NCI-H345 (cell line): ENCODE results near the gene HIVEP3.

Experiments used
- DNase-seq: peaks from one replicate; lab custom pipeline; 2025; lab: John Stamatoyannopoulos, UW

The HIVEP3 gene

GRCh38 chr1:41872074-41872473 is 46.6 kb downstream of the HIVEP3 start:
- DNase-seq: no peak

DNA sequence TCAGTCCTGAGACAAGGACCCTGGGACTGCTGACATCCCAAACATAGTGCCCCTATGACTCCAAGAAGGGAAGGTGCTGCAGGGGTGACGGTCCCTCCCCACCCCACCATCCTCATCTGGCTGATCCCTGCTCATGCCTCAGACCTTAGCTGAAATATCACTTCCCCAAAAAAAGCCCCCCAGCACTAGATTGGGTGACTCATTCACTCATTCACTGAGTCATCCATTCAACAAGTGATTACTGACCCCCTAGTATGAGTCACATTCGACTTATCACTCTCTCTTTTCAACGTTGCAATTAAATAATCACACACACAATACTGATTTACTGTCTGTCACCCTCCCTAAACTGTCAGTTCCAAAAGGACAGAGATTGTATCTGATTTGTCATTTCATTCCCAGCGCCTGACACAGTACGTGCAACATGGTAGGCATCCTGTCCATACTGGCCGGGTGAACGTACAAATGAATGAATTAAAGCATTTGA is 48.6 kb downstream of the HIVEP3 start:
- DNase-seq: no peak

DNA sequence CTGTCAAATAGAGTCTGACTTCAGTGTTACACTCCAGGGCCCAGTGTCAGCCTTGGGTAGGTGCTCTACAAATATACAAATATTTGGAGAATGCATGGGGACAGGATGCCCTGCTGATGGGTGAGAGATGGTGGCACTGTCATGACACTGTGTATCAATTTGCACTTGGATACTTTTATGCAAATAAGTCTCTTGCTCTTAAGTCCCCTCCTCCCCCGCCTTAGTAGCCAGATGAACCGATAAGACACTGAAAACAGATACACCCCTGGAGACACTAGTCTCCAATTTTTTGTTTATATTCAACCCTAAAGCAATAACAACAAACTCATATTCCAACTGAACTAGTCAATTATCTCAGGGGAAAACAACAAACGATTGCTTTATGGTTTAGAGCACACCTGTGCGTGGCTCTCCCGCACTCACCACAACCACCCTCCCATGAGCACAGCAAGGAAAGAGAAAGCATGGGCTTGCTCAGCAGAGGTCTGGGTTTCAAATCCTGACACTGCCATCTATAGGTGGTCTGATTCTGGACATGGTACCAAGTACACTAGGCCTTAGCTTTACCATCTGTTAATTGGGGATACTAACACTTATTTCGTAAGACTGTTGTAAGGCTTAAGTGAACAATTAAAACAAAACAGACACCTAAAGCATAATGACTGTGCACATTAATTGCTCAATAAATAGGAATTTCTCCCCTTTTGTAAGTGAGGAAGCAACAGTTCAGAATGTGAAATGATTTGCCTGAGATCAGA is 50.3 kb downstream of the HIVEP3 start:
- no peak for DNase-seq

- no peak for DNase-seq
These were observed 52.4 kb downstream of the HIVEP3 start for GRCh38 chr1:41866285-41866684.

- no peak for DNase-seq
These were observed 54.2 kb downstream of the HIVEP3 start for GRCh38 chr1:41864471-41865040.

GRCh38 chr1:41863718-41864117 is 55.0 kb downstream of the HIVEP3 start:
- no peak for DNase-seq

DNA sequence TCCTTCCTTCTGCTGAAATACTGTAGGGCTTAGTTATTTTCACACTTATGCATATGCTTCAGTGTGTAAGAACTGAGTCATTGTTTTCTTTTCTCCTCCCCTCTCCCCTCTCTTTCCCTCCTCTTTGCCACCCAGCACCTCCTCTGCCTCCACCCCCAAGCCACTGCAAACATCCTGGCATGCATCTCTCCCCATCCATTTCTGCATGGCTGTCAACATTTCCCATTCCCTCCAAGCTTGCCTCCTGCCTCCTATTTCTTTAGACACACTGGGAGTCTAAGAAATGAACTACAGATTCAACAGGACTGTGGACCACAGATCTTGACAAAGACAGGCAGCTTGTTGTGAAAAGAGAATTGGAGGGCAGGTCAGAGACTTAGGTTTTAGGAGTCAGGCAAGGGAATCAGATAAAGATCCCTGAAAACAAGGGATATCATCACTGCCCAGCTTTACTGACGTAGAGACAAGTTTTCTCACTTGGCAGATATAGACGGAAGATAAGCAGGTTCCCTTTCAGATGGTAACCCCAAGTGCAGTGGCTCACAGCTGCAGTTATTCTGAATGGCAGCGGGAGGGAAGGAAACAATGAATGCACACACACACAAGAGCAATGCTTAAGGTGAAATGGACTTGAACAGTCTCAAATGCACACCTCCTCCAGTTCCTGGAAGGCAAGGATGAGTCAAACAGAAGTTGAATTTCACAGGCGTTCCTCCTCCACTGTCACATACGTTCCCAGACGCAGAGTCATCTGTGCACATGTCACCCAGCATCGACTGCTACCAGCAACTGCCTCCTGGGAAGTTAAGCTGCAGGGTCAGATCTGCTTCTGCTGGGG is 56.1 kb downstream of the HIVEP3 start:
- peak; percentile 51 for DNase-seq

- no peak for DNase-seq
These were observed 57.0 kb downstream of the HIVEP3 start for GRCh38 chr1:41861535-41862383.

DNA sequence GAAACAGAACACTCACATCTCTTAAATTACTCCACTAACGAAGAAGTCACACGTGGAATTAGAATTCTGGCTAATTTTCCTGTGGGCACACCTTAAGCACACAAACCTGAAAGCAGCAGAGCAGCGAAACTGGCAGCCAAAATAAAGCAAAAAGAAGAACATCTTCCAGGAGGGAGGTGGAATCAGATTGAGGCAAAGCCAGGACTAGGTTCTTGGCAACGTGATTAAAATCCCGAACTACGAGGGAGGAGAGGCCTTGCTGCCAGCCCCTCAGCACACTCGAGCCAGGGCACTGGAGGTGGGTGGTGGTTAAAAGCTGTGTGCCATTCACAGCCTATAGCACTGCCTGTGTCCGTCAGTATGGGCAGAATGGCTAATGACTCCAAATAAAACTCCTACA is 58.0 kb downstream of the HIVEP3 start:
- DNase-seq: no peak

DNA sequence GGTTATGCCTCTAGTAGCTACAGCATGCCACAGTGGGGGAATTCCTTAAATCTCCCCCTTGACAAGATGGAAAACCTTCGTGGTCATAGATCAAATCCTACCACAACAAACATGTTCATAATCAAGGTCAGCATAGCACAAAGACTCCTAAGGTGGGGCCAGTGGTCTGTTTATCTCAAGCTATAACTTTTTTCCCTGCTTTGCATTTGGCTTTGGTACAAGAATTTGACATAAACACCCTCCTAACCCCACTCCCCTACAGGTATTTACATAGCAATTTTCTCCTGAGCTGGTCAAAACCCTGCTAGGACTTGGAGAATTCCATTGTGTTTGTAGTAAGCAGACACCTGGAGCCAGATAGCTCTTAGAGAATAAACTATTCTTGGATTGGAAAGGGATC is 58.5 kb downstream of the HIVEP3 start:
- no peak for DNase-seq

GRCh38 chr1:41859686-41860085 is 59.0 kb downstream of the HIVEP3 start:
- no peak for DNase-seq

- DNase-seq: no peak
These were observed 61.8 kb downstream of the HIVEP3 start for GRCh38 chr1:41856944-41857285.

- DNase-seq: no peak
These were observed 62.4 kb downstream of the HIVEP3 start for GRCh38 chr1:41856151-41856943.

- no peak for DNase-seq
These were observed 63.0 kb downstream of the HIVEP3 start for GRCh38 chr1:41855713-41856112.

DNA sequence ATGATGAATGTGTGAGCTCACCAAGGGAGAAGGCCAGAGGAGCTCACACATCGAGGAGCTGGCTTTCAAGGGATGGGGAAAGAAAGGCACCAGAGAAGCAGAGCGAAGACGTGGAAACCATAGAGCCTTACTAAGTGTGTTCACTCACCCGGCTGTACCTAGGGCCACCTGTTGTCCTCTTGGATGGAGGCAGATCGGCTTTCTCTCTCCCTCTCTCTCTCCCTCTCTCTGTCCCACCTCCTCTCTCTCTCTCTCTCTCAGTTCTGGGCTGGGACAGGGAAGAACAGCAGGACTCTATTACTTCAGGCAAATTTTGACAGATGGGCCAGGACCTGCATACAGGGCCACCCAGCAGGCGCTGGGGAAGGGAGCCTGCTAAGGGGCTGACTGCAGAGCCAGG is 64.8 kb downstream of the HIVEP3 start:
- DNase-seq: no peak

GRCh38 chr1:41852091-41852490 is 66.6 kb downstream of the HIVEP3 start:
- no peak for DNase-seq

- no peak for DNase-seq
These were observed 67.1 kb downstream of the HIVEP3 start for GRCh38 chr1:41851589-41851988.

DNA sequence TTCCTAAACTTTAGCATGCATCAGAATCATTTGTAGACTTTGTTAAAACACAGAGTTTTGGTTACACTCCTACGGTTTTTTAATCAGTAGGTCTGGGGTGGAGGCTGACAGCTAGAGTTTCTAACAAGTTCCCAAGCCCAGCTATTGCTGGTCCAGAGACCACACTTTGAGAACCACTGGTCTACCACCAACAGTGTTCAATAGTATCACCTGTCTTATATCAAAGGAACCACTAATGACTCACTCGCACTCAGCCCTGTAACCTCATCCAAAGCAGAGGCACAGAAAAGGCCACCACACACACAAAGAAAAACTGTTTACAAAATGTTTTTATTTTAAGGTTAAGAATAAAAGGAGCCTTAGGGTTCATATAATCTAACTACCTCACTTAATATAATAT is 68.7 kb downstream of the HIVEP3 start:
- DNase-seq: no peak

- DNase-seq: no peak
These were observed 69.4 kb downstream of the HIVEP3 start for GRCh38 chr1:41849211-41849759.

GRCh38 chr1:41848216-41848952 is 70.3 kb downstream of the HIVEP3 start:
- DNase-seq: no peak
